T47D (cell line): ENCODE measurements around the gene TRIM14.
A peak's percentile ranks its signal among the peaks of the same experiment; 100 is the strongest.

ENCODE experiments used
- DNase-seq, 2 experiments: peaks; one replicate each; pipeline versions ENCODE4 v3.0.0 to v3.0.0-alpha.2; 2011 to 2012; ENCODE audit warnings: low read depth in 1 of 2, low spot score in 1 of 2
- JUND ChIP-seq: IDR thresholded peaks from 2 replicates; pipeline ENCODE4 v1.6.1; 2012; ENCODE audit warnings: low read depth
- in situ Hi-C: cut with HindIII; loops from 2 replicates; pipeline ENCODE4 v1.10.0; 2016; ENCODE audit warnings: low sequenced_read_pairs, low pct_unique_long_range_greater_than_20kb

Gene TRIM14

DNA sequence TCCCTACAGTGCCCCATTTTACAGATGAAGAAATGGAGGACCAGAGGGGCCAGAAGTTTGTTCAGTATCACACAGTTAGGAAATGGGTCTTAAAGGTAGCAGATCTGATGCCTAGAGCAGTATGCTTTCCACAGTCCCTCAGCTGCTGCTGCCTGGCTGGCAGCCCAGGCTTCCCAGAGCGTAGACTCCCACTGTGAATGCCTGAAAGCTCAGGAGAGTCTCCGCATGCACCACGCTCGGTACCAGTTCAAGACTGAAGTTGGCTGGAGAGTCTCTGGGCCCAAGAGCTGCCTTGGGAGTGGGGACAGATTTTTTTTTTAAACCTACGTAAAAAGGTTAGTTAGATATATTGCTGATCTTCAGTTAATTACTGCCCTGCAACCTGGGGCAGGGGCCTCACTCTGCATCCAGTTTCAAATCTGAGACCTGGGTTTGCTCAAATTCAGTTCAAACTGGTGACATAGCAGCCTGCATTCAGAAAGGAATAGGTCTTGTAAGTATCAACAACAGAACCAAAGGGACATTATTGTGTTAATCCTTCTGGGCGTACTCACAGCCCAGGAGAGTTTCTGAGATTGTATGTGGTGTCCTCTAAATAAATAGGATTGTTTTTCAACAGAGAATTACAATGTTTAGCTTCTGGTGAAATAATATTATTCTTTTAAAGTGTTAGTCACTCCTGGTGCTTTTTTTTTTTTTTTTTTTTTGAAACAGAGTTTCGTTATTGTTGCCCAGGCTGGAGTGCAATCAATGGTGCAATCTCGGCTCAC, 54.2 kb downstream of the TRIM14 start:
- DNase-seq: no peak
- TF ChIP-seq JUND: no peak
- in situ Hi-C loops: no loop called here

DNA sequence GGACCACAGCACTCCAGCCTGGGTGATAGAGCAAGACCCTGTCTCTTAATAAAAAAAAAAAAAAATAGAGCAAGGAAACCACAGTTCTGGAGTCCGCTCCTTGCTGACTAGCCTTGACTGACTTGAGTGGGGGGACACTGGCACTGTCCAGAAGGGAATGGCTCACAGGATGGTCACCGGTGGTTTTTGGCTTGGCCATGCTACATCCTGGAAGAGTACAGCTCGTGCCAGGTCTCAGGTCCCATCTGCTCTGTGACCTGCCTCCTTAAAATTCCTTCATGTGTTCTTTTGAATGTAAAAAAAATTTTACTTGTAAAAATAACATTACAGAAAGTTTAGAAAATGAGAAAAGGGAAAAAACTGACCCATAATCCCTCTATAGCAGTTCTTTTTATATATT, 56.9 kb downstream of the TRIM14 start:
- no peak for DNase-seq
- no peak for TF ChIP-seq JUND
- in situ Hi-C loops: no loop called here

DNA sequence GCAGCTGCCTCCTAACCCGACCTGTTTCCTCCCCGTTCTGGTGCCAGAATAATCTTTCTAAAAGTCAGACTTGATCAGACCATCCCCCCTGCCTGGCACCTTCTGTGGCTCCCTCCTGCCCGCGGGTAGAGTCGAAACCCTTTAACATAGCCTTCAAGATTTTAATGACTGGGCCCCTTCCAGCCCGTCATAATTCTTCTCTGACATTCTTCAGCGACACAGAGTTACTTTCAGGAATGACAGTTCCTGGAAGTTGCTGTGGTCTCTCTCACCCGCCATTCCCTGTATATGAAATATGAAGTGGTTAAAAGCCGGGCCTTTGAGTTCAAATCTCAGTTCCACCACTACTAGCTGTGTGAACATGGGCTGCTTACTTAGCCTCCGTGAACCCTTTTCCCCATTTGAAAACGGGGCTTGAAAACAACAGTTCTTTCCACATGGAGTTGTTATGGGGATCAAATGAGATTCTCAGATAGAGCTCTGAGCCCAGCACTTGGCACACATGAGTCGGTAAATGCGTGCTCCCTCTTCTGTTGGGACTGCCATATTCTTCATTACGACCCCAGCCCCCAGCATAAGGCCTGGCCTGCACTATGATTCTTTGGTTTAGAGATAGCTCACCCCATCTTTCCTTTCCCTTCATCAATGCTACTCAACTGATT, 61.8 kb downstream of the TRIM14 start:
- DNase-seq: no peak
- no peak for TF ChIP-seq JUND
- in situ Hi-C loops: no loop called here

DNA sequence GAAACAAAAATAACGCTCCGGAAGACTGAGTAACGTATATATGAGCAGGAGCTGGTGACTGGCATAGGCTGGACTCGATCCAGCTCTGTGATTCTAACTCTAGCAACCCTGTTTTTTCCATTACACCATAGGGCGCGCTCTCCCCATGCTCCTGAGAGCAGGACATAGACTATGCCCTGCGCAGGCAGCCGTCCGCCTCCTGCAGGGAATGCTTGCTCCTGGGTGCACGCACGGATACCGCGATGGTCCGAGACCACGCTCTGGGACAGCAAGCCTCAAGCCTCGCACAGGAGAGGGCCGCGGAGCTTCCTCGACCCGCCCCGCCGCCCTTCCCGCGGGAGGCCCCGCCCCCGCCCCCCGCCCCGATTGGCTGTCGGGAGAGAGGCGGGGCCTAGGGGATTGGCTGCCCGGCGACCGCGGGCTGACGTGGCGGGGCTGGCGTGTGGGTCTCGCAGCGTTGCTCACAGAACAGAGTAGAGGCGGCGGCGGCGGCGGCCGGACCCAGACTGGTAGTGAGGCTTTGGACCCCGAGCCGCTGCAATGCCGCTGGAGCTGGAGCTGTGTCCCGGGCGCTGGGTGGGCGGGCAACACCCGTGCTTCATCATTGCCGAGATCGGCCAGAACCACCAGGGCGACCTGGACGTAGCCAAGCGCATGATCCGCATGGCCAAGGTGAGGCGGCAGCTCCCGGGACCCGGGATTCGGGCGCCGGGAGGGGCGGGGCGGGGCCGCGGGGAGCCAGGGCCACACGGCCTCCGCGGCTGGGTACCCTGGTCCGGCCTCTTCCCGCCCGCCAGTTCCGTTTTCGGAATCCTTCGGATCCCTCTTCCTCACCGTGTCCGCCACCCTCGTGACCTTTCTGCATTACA, 62.5 kb downstream of the TRIM14 start, which contains the start of gene NANS:
TSS of gene NANS (plus strand) at position 464 of the 869 bp plus-strand sequence. CDS start at position 541, 77 bp downstream.
- no peak for TF ChIP-seq JUND
- DNase-seq: peak; percentile 70 to 96

DNA sequence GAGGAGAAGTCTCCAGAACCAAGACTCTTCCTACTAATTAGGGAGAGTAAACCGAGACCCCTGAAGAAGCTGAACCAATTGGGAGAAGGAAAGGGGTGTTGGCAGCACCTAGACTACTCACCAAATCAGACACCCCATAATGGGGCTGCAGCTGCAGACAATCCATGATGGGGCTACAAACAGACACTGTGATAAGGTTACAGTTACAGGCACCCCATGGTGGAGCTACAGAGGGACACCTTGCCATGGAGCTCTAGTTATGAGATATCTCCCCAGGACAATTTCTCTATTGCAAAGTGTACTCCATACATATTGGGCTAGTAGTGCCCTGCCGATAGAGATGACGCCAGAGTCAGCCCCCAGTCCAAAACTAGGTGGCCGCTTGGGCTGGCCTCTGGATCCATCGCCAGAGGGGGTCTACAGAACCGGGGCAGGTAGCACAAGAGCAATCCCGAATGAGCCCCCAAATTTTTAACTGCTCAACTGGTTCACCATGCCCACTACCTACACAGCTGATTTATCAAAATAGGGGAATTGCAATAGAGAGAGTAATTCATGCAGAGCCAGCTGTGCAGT, 64.6 kb downstream of the TRIM14 start:
- no peak for TF ChIP-seq JUND
- in situ Hi-C loops: no loop called here
- no peak for DNase-seq

More for the DNA sequence above, 62.5 kb downstream of the TRIM14 start, which contains the start of gene NANS:
- in situ Hi-C loops: no loop called here

DNA sequence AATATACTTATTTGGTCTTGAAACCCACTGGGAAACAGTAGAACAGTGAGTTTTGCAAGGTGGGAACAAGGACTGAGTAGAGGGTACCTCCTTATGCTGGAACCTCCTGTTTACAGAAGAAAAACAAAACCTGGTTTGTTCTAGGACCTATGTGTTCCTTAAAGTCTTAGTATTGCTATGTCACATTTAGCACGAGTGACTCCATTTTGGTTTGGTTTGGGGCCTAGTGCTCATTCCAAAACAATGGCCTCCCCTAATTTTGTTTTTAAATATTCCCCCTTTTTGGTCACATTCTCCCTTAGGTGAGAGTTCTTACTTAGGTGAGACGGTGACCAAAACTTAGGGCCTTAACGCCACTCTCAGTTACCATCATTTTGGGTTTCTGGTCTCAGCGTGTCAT, 68.7 kb downstream of the TRIM14 start:
- in situ Hi-C loops: no loop called here
- DNase-seq: no peak
- no peak for TF ChIP-seq JUND

DNA sequence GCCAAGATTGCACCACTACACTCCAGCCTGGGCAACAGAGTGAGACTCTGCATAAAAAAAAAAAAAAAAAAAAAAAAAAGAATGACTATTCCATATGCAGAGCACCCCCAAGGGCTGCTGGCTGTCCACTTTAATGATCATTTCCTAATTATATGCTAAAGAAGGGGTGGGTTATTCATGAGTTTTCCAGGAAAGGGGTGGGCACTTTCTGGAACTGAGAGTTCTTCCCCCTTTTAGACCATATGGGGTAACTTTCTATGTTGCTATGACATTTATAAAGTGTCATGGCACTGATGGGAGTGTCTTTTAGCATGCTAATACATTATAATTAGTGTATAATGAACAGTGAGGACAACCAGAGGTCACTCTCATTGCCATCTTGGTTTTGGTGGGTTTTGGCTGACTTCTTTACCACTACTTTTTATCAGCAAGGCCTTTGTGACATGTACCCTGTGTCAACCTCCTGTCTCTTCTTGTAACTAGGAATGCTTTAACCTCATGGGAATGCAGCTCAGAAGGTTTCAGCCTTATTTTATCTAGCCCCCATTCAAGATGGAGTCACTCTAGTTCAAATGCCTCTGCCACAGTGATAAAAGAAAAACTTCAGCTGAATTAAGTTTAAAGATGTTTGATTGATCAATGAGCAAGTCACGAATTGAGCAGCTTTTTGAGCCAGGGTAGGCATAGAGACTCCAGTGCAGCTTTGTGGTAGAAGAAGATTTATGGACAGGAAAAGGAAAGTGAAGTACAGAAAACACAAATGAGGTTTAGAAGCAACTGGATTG, 69.5 kb downstream of the TRIM14 start:
- TF ChIP-seq JUND: no peak
- in situ Hi-C loops: no loop called here
- DNase-seq: no peak

DNA sequence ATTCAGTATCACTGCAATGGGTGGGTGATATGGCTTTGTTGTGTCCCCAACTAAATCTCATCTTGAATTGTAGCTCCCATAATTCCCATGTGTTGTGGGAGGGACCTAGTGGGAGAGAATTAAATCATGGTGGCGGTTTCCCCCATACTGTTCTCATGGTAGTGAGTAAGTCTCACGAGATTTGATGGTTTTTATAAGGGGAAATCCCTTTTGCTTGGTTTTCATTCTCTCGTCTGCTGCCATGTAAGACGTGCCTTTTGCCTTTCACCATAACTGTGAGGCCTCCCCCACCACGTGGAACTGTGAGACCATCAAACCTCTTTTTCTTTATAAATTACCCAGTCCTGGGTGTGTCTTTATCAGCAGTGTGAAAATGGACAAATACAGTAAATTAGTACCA, 72.0 kb downstream of the TRIM14 start:
- DNase-seq: no peak
- no peak for TF ChIP-seq JUND
- in situ Hi-C loops: no loop called here

DNA sequence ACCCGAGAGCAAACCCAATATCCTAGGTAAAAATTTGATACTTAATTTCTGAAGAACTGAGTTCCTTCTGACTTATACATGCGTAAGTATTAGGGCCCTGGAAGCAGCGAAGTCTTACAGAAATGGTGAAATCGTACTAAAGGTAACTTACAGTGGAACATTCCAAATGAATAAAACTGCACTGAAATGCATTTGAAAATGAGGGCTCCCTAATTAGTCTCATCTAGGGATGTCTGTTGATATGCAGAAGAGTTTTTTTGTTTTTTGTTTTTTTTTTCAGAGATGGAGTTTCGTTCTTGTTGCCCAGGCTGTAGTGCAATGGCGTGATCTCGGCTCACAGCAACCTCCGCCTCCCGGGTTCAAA, 72.9 kb downstream of the TRIM14 start:
- DNase-seq: no peak
- in situ Hi-C loops: no loop called here
- no peak for TF ChIP-seq JUND

DNA sequence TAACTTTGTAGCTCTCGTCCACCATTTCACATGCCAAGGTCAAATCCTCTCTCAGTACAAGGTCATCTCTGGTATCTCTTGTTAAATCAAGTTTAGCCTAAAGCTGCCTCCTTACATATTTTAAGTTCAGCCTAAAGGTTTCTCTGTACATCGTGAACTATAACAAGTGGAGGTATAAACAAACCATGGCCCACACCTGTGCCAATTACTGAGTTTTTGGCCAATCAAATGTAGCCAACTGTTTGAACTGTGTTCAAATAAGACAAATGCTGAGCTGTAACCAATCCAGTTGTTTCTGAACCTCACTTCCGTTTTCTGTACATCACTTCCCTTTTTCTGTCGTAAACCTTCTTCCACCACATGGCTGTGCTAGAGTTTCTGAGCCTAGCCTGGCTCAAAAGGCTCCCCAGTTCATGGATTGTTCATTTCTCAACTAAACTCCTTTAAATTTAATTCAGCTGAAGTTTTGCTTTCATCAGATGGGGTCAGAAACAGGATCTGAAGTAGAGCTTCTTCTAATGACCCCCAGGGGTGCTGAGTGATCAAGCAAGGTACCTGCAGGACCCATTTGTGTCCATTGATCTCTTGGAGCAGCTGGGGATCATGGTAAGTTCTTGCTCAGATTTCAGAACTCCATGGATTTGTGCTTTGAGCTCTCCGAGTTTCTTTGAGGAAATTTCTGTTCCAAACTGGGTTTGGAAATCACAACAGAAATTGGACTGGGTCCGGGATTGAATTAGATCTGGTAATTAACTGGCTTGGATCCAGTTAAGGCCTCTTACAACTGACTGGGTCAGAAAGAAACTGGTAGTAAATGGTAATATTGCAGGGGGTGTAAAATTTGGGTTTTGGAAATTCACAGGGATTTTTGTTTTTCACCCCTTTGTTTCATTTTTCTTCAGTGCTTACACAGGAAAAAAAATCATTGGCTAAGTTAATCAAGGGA, 73.5 kb downstream of the TRIM14 start:
- peak in 1 of 2 experiments; percentile 6 for DNase-seq
- TF ChIP-seq JUND: no peak
- in situ Hi-C loops: no loop called here

DNA sequence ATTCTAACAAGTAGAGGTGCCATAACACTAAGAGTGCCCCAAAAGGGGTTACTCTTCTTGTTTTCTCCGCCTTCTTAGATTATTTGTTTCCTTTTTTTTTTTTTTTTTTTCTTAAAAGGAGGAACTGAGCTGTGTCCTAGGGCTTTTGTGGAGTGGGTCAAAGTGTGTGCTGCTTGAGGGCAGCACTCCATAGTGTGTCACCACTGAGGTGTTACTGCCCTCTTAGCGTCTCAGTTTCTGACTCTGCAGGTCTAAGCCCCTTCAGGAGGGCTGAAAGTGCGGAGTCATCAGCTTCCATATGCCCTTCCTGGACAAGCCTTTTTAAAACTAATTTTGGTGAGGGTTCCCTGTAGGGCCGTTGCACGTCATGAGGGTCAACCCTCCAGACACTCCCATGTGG, 75.1 kb downstream of the TRIM14 start:
- no peak for TF ChIP-seq JUND
- in situ Hi-C loops: no loop called here
- no peak for DNase-seq
